Measurements from ENCODE around the gene PIRT. TPM values are rescaled to one million over a fixed set of nuclear protein-coding genes. Genes with fewer than 3 reads are reported as not detected.
"Not testable (repeated sequence)": the region's sequence is repeated elsewhere in the genome, so short reads cannot be mapped to it uniquely, and the experiment has no call there.

PIRT gene
- not detected in 2 replicates for total RNA-seq
- polyA plus RNA-seq (2012) = not detected

DNA sequence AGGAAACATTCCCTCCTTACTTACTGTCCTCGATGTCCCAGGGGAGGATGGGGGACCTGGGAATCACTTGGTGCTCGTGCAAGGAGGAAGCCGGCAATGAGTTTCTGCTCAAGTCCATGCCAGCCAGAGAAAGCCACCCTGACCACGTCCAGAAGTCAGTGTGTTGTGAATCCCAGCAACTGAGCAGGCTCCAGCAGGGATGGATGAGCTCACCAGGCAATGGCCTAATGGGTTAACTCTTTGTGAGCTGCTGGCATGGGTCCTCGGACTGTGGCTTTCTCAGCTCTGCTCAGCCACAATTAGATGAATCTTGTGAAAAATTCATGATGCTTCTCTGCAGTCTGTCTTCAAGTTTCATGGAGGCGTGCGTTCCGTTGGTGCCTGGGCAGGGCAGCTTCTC lies at the start of gene PIRT:
PIRT (minus strand) TSS at position 167 of the 400 bp plus-strand sequence. CDS start 12,442 bp downstream, outside the sequence.
- DNase-seq (ENCODE audit: low read depth) = no peak

GRCh38 chr17:10881959-10882358 lies 44.1 kb upstream of the PIRT start:
- DNase-seq (ENCODE audit: low read depth) = no peak

DNA sequence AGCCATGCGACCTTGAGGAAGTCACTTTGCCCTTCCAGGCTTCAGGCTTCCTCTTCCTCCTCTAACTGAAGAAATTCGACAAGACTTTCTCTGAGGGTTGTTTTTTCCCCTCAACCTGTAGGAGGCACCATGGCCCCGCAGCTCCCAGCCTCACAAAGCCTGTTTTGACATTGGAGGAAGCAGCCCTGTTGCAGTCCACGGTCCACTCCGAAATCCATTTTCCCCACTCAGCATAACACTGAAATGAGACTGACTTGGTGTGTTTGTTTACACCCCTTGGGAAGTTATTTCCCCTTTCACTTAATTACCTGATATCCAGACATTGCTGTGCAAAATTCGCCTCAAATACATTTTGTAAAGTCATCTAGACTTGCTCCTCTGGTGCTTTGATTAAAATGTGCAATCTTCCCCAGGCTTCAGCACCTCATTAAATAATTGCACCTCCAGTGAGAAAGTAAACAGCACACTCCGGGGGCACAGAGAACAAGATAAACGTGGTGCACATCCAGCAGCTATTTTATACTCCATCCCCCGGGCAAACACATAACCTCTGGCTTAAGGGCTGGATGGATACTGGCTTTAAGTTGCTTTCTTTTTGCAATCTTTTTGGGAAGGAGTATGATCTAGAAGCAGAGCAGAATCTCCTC lies 41.4 kb upstream of the PIRT start:
- no peak for DNase-seq (ENCODE audit: low read depth)

- peak; percentile 9 for DNase-seq (ENCODE audit: low read depth)
These were observed 38.2 kb upstream of the PIRT start for GRCh38 chr17:10875984-10876555.

DNA sequence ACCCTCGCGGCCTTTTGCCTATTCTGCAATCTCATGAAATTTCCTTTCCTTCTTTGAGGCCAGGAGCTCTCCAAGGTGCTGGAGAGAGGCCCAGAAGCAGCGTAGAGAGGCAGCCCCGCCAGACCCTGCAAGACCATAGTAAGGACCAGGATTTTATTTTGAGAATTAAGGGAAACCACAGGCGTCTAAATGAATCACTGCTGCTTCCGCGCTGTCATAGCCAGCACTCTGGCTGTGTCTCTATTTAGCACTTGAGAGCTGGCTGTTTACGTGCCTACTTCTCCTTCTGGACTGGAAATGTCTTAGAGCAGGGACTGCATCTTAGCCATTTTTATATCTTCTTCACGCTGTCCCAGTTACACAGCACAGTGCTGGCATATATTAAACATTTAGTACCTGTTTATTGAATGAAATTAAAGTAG lies 37.6 kb upstream of the PIRT start:
- DNase-seq (ENCODE audit: low read depth) = peak; percentile 38

- DNase-seq (ENCODE audit: low read depth) = no peak
These were observed 34.0 kb upstream of the PIRT start for GRCh38 chr17:10871914-10872313.

DNA sequence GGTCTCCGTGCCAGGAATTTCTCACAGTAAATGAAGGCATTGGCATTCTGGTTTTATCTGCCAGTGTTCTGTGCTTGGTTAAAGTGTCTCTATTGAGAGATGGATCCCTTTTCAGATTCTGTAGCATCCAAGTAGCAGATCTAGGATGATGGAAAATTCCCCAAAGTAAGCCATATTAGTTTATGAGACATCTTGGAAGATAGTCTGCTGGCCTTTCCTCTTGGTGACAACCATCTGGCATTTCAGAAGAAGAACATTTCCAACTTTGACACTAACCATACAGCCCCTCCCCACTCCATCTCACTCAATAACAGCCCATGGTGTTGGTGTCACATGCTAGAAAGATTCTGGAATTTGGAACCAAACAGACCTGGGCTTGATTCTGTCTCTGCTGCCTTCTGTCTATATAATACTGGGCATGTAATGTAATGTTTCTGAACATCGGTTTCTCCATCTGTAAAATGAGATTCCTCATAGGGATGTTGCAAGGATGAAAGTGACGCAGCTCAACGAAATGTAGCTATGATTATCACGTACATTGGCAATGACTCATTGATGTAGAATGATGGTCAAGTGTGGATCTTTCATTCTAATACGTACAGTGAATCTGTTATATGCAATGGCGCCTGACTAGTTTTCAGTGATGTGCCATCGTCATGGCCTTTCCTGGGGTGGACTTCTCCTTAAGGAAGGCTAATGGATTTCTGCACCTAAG lies 32.6 kb upstream of the PIRT start:
- no peak for DNase-seq (ENCODE audit: low read depth)

DNA sequence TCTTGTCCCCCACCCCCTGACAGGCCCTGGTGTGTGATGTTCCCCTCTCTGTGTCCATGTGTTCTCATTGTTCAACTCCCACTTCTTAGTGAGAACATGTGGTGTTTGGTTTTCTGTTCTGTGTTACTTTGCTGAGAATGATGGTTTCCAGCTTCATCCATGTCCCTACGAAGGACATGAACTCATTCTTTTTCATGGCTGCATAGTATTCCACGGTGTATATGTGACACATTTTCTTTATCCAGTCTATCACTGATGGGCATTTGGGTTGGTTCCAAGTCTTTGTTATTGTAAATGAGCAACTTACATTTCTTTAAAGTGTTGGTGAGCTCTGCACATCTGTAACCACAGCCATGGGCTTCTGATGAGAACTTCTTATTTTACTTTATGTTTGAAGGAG lies 30.9 kb upstream of the PIRT start:
- not testable (repeated sequence) for DNase-seq (ENCODE audit: low read depth)

DNA sequence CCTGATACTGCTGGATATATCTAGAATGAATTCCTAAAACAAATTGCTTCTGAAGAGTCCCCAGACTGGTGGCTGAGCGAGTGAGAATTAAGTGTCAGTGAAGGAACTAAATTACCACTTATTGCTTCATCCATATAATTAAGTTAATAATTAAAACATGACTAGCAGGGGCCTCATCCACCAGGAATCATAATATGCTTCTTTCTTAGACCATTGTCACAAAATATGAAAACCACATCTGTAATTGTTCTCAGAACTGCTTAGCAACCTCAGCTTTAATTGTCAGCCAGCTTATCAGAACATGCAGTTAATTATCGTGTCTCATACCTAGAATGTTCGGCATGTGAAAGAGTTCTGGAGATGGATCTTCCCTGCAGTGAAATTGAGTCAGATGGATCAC lies 21.2 kb upstream of the PIRT start:
- DNase-seq (ENCODE audit: low read depth) = no peak

GRCh38 chr17:10857976-10858375 lies 20.1 kb upstream of the PIRT start:
- DNase-seq (ENCODE audit: low read depth) = no peak

GRCh38 chr17:10846636-10847035 lies 8.7 kb upstream of the PIRT start:
- not testable (repeated sequence) for DNase-seq (ENCODE audit: low read depth)

GRCh38 chr17:10845388-10845751 lies 7.5 kb upstream of the PIRT start:
- no peak for DNase-seq (ENCODE audit: low read depth)

GRCh38 chr17:10844621-10845387 lies 6.9 kb upstream of the PIRT start:
- DNase-seq (ENCODE audit: low read depth) = peak; percentile 67

DNA sequence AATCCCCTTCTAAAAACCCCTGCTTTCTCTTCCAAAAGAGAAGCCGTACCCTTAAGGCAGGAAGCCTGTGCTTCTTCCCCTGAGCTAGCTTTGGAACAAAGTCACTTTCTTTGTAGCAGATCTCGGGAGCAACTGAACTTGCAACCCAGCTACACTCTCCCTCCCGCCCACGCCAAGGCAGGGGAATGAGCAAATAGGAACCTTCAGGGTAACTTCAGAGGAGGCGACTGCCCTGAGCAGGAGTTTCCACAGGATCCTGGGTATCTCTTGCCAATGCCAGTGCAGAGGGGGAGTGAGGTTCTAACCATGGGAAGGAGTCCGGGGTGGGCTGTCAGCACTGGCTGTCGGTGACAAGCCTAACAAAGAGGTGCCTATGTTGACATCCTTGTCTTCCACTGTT lies 5.9 kb upstream of the PIRT start:
- no peak for DNase-seq (ENCODE audit: low read depth)

DNA sequence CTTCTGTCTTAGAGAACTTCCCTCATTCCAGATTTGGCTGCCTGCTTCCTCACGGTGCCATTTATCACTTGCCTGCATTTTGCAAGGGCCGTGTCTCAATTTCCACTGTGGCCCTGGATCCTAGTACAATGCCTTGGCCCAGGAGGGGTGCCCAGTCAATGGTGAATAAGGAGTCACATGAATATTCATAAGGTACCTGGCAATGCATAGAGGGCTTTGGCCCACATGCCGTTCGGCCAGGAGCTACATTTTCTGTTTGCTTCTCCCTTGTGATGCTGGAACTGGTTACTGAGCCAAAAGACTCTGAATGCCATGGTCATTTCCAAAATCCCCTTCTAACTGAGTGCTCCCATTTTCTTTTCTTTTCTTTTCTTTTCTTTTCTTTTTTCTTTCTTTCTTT lies 4.8 kb upstream of the PIRT start:
- no peak for DNase-seq (ENCODE audit: low read depth)

GRCh38 chr17:10838682-10839081 lies 795 bp upstream of the PIRT start:
- DNase-seq (ENCODE audit: low read depth) = no peak

DNA sequence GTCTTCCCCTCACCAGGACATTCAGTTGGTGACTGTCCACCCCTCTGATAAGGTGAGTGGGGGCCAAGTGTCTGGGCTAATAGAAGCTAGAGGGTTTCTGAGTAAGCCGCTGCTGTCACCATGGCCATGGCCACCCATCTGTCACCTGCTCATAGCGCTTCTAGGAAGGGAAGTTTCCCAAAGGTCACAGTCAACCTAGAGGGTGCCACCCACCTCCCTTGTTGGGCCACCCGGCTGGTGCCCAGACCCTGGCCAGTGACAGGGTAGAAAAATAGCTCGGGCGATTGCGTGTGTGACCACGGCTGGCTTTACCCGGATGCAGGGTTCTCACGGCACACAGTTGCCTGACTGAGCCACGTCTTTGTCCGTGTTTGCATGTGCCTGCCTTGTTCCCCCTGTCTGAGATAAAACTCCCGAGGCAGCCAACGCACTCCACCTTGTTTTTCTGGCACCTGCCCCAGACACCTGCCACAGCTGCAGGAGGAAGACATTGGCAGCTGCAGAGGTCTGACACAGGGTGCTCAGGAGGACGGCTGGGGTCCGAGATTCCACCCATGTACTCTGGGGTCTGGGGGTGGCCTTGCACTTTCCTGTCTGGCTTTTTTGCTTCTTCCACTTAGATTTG lies 809 bp downstream of the PIRT start:
- DNase-seq (ENCODE audit: low read depth) = no peak

DNA sequence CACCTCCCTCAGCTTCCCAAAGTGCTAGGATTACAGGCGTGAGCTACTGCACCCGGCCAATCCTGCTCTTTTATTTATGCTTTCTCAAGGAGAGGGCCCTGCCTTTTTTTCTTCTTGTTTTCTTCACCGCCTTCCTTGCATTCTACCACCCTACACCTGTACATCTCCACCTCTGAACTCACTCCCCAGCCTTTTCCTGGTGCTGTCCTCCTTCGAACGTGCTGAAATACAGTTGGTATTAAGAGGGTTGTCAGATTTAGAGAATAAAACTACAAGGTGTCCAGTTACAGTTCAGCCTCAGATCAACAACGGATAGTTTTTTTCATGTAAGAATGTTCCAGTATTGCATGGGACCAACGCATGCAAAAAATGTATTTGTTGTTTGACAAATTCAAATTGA lies 1.7 kb downstream of the PIRT start:
- no peak for DNase-seq (ENCODE audit: low read depth)

DNA sequence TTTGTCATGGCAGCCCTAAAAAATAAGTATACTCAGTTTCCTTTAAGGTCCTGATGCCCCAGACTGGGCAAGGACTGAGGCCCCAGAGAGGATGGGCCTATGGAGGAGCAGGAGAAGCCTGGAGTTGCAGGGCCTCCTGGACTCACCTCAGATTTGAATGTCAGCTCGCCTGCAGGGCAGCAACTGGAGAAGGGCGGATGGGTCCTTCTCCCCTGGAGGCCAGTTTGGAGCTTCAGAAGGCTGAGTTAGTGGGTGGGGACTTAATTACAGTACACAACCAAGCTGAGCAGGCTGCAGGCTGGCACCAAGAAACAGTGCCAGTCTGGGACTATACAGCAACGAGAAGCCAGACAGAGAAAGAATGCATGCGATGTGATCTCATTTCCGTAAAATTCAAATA lies 6.2 kb downstream of the PIRT start:
- DNase-seq (ENCODE audit: low read depth) = no peak

- DNase-seq (ENCODE audit: low read depth) = no peak
These were observed 9.9 kb downstream of the PIRT start for GRCh38 chr17:10827898-10828552.

DNA sequence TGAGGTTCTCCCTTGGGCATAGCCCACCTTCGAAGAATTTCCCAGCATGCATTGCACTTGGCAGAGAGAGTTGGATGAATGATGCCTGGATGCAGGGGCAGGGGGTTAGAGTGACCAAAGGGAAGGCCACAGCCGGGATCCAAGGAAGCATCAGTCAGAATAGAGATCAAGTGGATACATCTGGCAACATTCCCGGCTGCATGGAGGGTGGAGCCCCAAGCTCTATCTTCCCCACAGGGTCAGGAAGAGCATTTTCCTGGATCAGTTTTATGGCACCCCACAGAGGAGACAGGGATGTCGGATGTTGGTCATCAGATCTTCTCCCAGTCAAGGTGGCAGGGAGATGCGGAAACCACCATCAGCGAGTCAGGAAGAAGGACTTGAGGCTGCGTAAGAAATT lies 13.0 kb downstream of the PIRT start:
- DNase-seq (ENCODE audit: low read depth) = no peak
